ENCODE data around the gene GOLGA5.
A peak's percentile ranks its signal among the peaks of the same experiment; 100 is the strongest.
"Not testable (repeated sequence)": the region's sequence is repeated elsewhere in the genome, so short reads cannot be mapped to it uniquely, and the experiment has no call there.

GOLGA5 gene

GRCh38 chr14:92832137-92832700 lies 38.1 kb downstream of the GOLGA5 start:
- DNase-seq: no peak

- DNase-seq: no peak
These were observed 47.8 kb downstream of the GOLGA5 start for GRCh38 chr14:92841930-92842329.

GRCh38 chr14:92844204-92844603 lies 50.1 kb downstream of the GOLGA5 start:
- peak; percentile 55 for DNase-seq

GRCh38 chr14:92846162-92846897 lies 52.2 kb downstream of the GOLGA5 start:
- DNase-seq: peak; percentile 41

DNA sequence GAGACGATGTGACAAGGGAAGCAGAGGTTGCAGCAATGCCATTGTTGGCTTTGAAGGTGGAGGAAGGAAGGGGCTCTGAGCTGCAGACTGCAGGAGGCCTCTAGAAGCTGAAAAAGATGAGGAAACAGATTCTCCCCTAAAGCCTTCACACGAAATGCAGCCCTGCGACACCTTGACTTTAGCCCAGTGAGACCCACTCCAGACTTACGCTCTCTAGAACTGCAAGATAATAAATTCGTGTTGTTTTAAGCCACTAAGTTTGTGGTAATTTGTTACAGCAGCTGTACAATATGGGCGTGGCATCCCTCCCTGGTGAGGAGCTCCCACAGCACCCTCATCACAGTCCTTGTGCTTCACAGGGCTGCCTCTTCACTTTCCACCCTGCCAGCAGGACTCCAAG lies 53.2 kb downstream of the GOLGA5 start:
- peak; percentile 13 for DNase-seq

GRCh38 chr14:92847749-92848148 lies 53.6 kb downstream of the GOLGA5 start:
- no peak for DNase-seq

DNA sequence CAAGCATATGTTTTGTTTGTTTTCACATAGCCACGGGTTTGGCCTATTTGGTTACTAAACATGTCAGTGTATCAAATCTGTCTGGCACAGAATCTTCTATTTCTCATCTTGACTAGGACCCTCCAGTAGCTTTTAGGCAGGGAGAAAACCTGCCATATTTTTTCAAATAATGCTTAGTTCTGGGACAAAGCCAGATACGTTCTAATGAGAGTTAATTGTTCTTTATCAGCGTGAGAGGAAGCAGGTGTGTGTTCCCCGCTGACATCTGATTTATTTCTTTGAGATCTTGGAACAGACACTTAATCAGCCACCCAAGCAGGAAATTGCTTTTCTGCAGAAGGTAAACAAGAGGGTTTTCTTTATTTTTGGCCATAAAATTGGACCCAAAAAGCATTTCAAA lies 54.8 kb downstream of the GOLGA5 start:
- no peak for DNase-seq

DNA sequence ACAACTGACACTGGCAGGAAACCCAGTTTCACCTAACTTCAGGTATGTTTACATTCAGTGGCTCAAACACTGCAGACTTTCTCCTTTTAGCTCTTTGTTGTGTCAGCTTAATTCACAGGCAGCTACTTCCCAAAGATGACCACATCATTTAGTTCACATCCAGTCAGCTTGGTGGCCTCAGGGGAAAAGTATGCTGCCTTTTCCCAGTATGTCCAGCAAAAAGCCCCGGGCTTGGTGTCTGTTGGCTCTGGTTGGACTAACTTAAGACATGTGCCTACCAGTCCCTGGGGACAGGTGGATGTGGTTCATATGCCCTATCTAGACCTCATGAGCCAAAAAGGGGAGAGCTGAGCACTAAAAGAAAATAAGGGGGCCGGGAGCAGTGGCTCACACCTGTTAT lies 56.4 kb downstream of the GOLGA5 start:
- no peak for DNase-seq

DNA sequence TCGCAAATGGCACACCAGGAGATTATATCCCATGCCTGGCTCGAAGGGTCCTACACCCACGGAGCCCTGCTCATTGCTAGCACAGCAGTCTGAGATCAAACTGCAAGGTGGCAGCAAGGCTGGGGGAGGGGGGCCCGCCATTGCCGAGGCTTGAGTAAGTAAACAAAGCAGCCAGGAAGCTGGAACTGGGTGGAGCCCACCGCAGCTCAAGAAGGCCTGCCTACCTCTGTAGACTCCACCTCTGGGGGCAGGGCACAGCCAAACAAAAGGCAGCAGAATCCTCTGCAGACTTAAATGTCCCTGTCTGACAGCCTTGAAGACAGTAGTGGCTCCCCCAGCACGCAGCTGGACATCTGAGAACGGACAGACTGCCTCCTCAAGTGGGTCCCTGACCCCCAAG lies 59.0 kb downstream of the GOLGA5 start:
- not testable (repeated sequence) for DNase-seq

- no peak for DNase-seq
These were observed 66.1 kb downstream of the GOLGA5 start for GRCh38 chr14:92860049-92860840.

GRCh38 chr14:92861856-92862745 lies 68.0 kb downstream of the GOLGA5 start:
- no peak for DNase-seq

GRCh38 chr14:92863286-92864080 lies 69.4 kb downstream of the GOLGA5 start:
- DNase-seq: no peak

- DNase-seq: no peak
These were observed 71.6 kb downstream of the GOLGA5 start for GRCh38 chr14:92865674-92866073.

GRCh38 chr14:92866181-92866752 lies 72.2 kb downstream of the GOLGA5 start:
- no peak for DNase-seq

- DNase-seq: no peak
These were observed 73.1 kb downstream of the GOLGA5 start for GRCh38 chr14:92866901-92867865.

- DNase-seq: no peak
These were observed 81.0 kb downstream of the GOLGA5 start for GRCh38 chr14:92874962-92875661.

GRCh38 chr14:92877757-92878431 lies 83.8 kb downstream of the GOLGA5 start:
- no peak for DNase-seq

- no peak for DNase-seq
These were observed 86.2 kb downstream of the GOLGA5 start for GRCh38 chr14:92880351-92880750.

DNA sequence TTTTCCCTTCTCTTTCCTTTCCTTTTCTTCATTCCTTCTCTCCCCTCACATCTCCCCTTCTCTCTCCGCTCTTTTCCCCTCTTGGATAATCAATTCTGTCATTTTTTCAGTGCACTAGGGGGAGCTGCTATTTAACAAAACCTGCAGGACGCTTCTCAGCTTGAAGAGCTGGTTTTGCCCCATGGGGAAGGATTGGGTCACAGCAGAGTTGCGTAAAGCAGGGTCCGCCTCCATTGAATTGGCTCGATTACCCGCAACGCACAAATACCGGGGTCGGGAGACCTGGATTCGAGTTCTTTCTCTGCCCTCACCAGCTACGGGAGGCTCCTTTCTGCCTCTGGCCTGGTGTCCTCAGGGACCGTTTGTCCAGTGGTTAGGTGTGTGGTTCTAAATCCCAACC lies 86.7 kb downstream of the GOLGA5 start:
- DNase-seq: no peak
